ENCODE results near the gene ST7L. TPM values are rescaled to one million over a fixed set of nuclear protein-coding genes. Genes with fewer than 3 reads are reported as not detected.
A peak's percentile ranks its signal among the peaks of the same experiment; 100 is the strongest.

Gene ST7L
- total and polyA plus RNA-seq, 9 of the 15 experiments (the other 6 are each of a cell fraction or from before 2014, with no cell fraction given) = 9.0 to 32.5 (median 26.6) TPM

- peaks cover 6% of the 10 kb centered on the region; the same call in 1 of the 3 replicates for H3K36me3 ChIP-seq (ENCODE audit: control insufficient read depth, insufficient read depth, low read length)
- no peak overlapping the region for H3K27ac ChIP-seq (ENCODE audit: extremely low read depth, low read depth, low read length)
- ATAC-seq = peak; percentile 75
- no peaks in the 10 kb centered on the region for H3K9me3 ChIP-seq (replicated peaks; ENCODE audit: control insufficient read depth, insufficient read depth, low read depth, low read length)
- no peaks in the 10 kb centered on the region for H4K20me1 ChIP-seq (replicated peaks; ENCODE audit: control insufficient read depth, insufficient read depth, low read length)
- no TSS peak for BruUV-seq (replicated peaks)
- no peak overlapping the region for H3K4me2 ChIP-seq (ENCODE audit: insufficient read depth, low read length)
- H3K27me3 ChIP-seq (ENCODE audit: control insufficient read depth in 2 of 2, insufficient read depth in 2 of 2, low read length in 2 of 2) = no peaks in the 10 kb centered on the region
- intact Hi-C loops (cut with micrococcal nuclease) = no loop called here
- peak in 1 of 4 experiments; percentile 15 for DNase-seq (ENCODE audit: extremely low read depth in 1 of 4, low spot score in 3 of 4)
- H3K4me1 ChIP-seq (replicated peaks in 1 of 2; ENCODE audit: control insufficient read depth in 2 of 2, insufficient read depth in 2 of 2, low read length in 2 of 2) = peaks cover 0 to 8% of the 10 kb centered on the region in 2 experiments; a peak in 2 of 5 replicates
- H3K9me1 ChIP-seq (ENCODE audit: control insufficient read depth, insufficient read depth, low read length) = no peaks in the 10 kb centered on the region
- TF ChIP-seq CTBP1 (IDR thresholded peaks at IDR 0.05; ENCODE audit: borderline replicate concordance) (0 out of 2 replicates have a peak, but pooled peaks have one; percentile 17), PBX2 (CRISPR knock-in tag; IDR thresholded peaks at IDR 0.05; ENCODE audit: low read depth) (no peak), PBX2 (tag; conservative IDR thresholded peaks at IDR 0.05; ENCODE audit: low read depth) (0 out of 2 replicates have a peak, but pooled peaks have one; percentile 32), ZNF407 (IDR thresholded peaks at IDR 0.05; ENCODE audit: low read depth) (no peak), ASH1L (IDR thresholded peaks at IDR 0.05; ENCODE audit: borderline replicate concordance, low read depth, partially characterized antibody) (no peak), TAL1 (IDR thresholded peaks at IDR 0.05) (no peak), ZNF785 (CRISPR knock-in tag; IDR thresholded peaks at IDR 0.05) (no peak), ZNF696 (CRISPR knock-in tag; conservative IDR thresholded peaks at IDR 0.05) (no peak), ZNF76 (CRISPR knock-in tag; IDR thresholded peaks at IDR 0.05; ENCODE audit: borderline replicate concordance) (no peak), CEBPG (CRISPR knock-in tag; IDR thresholded peaks at IDR 0.05) (no peak), CEBPG (tag; conservative IDR thresholded peaks at IDR 0.05 in 1 of 2, IDR thresholded peaks at IDR 0.05 in 1 of 2) (no peak), MEIS2 (IDR thresholded peaks at IDR 0.05; ENCODE audit: partially characterized antibody) (peak; percentile 59), RCOR1 (IDR thresholded peaks at IDR 0.05; ENCODE audit: borderline replicate concordance in 1 of 2, low read depth in 2 of 2, low read length in 2 of 2) (peak in 1 of 2 experiments; percentile 36; a peak in 1 of 4 replicates)
- FAIRE-seq = no peak
- H3K9ac ChIP-seq (ENCODE audit: insufficient read depth in 1 of 2, low read depth in 2 of 2, low read length in 2 of 2) = no peak overlapping the region
- H3K4me3 ChIP-seq = no peak overlapping the region
- CTCF ChIA-PET (ENCODE audit: low intra/inter-chr PET ratio) = no interaction called here
- POLR2A ChIA-PET = interaction anchor here (0.6 to 0.7 kb wide), 2 partner anchors 16 to 27 kb away, joined by 3 to 4 read pairs; no protein-coding TSS in a partner anchor
- no peak overlapping the region for H2AFZ ChIP-seq (ENCODE audit: low read depth, low read length)
- in situ Hi-C loops (cut with MboI) = no loop called here
- no peaks in the 10 kb centered on the region for H3K79me2 ChIP-seq (ENCODE audit: control insufficient read depth, insufficient read depth, low read length)
Observed at GRCh38 chr1:112583366-112583765, 35.6 kb downstream of the ST7L start.

All from K562 (cell line).